ENCODE measurements around the gene PLEKHM2.

PLEKHM2 gene

GRCh38 chr1:15657021-15657420 lies 27.1 kb upstream of the PLEKHM2 start (continued):
- TF ChIP-seq TOX (CRISPR knock-in tag; IDR thresholded peaks at IDR 0.05; ENCODE audit: borderline replicate concordance) (no peak), ZNF8 (CRISPR knock-in tag; IDR thresholded peaks at IDR 0.05) (no peak), ISL1 (CRISPR knock-in tag; IDR thresholded peaks at IDR 0.05) (no peak)

DNA sequence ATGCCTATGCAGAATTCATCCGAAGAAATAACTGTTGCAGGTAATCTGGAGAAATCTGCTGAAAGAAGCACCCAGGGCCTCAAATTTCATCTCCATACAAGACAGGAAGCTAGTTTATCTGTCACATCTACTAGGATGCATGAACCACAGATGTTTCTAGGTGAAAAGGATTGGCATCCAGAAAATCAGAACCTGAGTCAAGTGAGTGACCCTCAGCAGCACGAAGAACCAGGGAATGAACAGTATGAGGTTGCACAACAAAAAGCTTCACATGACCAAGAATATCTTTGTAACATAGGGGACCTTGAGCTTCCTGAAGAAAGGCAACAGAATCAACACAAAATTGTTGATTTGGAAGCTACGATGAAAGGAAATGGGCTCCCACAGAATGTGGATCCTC lies 24.0 kb upstream of the PLEKHM2 start:
- ATAC-seq: no peak
- TF ChIP-seq, protein P1, sequence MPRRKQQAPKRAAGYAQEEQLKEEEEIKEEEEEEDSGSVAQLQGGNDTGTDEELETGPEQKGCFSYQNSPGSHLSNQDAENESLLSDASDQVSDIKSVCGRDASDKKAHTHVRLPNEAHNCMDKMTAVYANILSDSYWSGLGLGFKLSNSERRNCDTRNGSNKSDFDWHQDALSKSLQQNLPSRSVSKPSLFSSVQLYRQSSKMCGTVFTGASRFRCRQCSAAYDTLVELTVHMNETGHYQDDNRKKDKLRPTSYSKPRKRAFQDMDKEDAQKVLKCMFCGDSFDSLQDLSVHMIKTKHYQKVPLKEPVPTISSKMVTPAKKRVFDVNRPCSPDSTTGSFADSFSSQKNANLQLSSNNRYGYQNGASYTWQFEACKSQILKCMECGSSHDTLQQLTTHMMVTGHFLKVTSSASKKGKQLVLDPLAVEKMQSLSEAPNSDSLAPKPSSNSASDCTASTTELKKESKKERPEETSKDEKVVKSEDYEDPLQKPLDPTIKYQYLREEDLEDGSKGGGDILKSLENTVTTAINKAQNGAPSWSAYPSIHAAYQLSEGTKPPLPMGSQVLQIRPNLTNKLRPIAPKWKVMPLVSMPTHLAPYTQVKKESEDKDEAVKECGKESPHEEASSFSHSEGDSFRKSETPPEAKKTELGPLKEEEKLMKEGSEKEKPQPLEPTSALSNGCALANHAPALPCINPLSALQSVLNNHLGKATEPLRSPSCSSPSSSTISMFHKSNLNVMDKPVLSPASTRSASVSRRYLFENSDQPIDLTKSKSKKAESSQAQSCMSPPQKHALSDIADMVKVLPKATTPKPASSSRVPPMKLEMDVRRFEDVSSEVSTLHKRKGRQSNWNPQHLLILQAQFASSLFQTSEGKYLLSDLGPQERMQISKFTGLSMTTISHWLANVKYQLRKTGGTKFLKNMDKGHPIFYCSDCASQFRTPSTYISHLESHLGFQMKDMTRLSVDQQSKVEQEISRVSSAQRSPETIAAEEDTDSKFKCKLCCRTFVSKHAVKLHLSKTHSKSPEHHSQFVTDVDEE (CRISPR knock-in tag; IDR thresholded peaks at IDR 0.05): no peak
- TF ChIP-seq, protein P2, sequence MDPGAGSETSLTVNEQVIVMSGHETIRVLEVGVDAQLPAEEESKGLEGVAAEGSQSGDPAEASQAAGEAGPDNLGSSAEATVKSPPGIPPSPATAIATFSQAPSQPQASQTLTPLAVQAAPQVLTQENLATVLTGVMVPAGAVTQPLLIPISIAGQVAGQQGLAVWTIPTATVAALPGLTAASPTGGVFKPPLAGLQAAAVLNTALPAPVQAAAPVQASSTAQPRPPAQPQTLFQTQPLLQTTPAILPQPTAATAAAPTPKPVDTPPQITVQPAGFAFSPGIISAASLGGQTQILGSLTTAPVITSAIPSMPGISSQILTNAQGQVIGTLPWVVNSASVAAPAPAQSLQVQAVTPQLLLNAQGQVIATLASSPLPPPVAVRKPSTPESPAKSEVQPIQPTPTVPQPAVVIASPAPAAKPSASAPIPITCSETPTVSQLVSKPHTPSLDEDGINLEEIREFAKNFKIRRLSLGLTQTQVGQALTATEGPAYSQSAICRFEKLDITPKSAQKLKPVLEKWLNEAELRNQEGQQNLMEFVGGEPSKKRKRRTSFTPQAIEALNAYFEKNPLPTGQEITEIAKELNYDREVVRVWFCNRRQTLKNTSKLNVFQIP (CRISPR knock-in tag; IDR thresholded peaks at IDR 0.05; ENCODE audit: borderline replicate concordance, low read depth): no peak
- TF ChIP-seq TCF4 (CRISPR knock-in tag; IDR thresholded peaks at IDR 0.05; ENCODE audit: borderline replicate concordance) (no peak), RARB (CRISPR knock-in tag; IDR thresholded peaks at IDR 0.05) (no peak), PATZ1 (CRISPR knock-in tag; IDR thresholded peaks at IDR 0.05; ENCODE audit: borderline replicate concordance) (no peak), ZNF565 (CRISPR knock-in tag; conservative IDR thresholded peaks at IDR 0.05; ENCODE audit: low read depth) (no peak), CSDC2 (CRISPR knock-in tag; IDR thresholded peaks at IDR 0.05) (no peak), ZFP30 (CRISPR knock-in tag; IDR thresholded peaks at IDR 0.05) (no peak), ARNTL (CRISPR knock-in tag; IDR thresholded peaks at IDR 0.05; ENCODE audit: borderline replicate concordance, low read depth) (no peak), ZC3H10 (CRISPR knock-in tag; IDR thresholded peaks at IDR 0.05) (no peak), ISL1 (CRISPR knock-in tag; IDR thresholded peaks at IDR 0.05) (no peak), PPARA (CRISPR knock-in tag; IDR thresholded peaks at IDR 0.05; ENCODE audit: borderline replicate concordance) (no peak), TOX (CRISPR knock-in tag; IDR thresholded peaks at IDR 0.05; ENCODE audit: borderline replicate concordance) (no peak)
- TF ChIP-seq, protein P3, sequence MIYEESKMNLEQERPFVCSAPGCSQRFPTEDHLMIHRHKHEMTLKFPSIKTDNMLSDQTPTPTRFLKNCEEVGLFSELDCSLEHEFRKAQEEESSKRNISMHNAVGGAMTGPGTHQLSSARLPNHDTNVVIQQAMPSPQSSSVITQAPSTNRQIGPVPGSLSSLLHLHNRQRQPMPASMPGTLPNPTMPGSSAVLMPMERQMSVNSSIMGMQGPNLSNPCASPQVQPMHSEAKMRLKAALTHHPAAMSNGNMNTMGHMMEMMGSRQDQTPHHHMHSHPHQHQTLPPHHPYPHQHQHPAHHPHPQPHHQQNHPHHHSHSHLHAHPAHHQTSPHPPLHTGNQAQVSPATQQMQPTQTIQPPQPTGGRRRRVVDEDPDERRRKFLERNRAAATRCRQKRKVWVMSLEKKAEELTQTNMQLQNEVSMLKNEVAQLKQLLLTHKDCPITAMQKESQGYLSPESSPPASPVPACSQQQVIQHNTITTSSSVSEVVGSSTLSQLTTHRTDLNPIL (CRISPR knock-in tag; IDR thresholded peaks at IDR 0.05; ENCODE audit: low read depth): no peak
- TF ChIP-seq, protein P4, sequence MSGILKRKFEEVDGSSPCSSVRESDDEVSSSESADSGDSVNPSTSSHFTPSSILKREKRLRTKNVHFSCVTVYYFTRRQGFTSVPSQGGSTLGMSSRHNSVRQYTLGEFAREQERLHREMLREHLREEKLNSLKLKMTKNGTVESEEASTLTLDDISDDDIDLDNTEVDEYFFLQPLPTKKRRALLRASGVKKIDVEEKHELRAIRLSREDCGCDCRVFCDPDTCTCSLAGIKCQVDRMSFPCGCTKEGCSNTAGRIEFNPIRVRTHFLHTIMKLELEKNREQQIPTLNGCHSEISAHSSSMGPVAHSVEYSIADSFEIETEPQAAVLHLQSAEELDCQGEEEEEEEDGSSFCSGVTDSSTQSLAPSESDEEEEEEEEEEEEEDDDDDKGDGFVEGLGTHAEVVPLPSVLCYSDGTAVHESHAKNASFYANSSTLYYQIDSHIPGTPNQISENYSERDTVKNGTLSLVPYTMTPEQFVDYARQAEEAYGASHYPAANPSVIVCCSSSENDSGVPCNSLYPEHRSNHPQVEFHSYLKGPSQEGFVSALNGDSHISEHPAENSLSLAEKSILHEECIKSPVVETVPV (CRISPR knock-in tag; IDR thresholded peaks at IDR 0.05): no peak

- no peak for ATAC-seq
- TF ChIP-seq RARB (CRISPR knock-in tag; IDR thresholded peaks at IDR 0.05): no peak
- no peak for TF ChIP-seq TOX (CRISPR knock-in tag; IDR thresholded peaks at IDR 0.05; ENCODE audit: borderline replicate concordance)
- TF ChIP-seq SNAI2 (CRISPR knock-in tag; IDR thresholded peaks at IDR 0.05): no peak
- TF ChIP-seq, protein P2 (CRISPR knock-in tag; IDR thresholded peaks at IDR 0.05; ENCODE audit: borderline replicate concordance, low read depth): no peak
- no peak for TF ChIP-seq ZC3H10 (CRISPR knock-in tag; IDR thresholded peaks at IDR 0.05)
- no peak for TF ChIP-seq ZFP3 (CRISPR knock-in tag; IDR thresholded peaks at IDR 0.05)
- TF ChIP-seq ZFP30 (CRISPR knock-in tag; IDR thresholded peaks at IDR 0.05): no peak
- TF ChIP-seq, protein P1 (CRISPR knock-in tag; IDR thresholded peaks at IDR 0.05): no peak
Measured at GRCh38 chr1:15662477-15662876, 21.6 kb upstream of the PLEKHM2 start.
